ENCODE measurements around the gene NTN3.
A peak's percentile ranks its signal among the peaks of the same experiment; 100 is the strongest.

The NTN3 gene

GRCh38 chr16:2497695-2498484, 26.8 kb downstream of the NTN3 start:
- no peak for DNase-seq

GRCh38 chr16:2498531-2499253, 27.6 kb downstream of the NTN3 start:
- no peak for DNase-seq

GRCh38 chr16:2499454-2499853, 28.4 kb downstream of the NTN3 start:
- DNase-seq: no peak

GRCh38 chr16:2499890-2500429, 28.9 kb downstream of the NTN3 start:
- no peak for DNase-seq

GRCh38 chr16:2500430-2500917, 29.4 kb downstream of the NTN3 start:
- DNase-seq: no peak

- peak; percentile 52 for DNase-seq
These were observed 30.0 kb downstream of the NTN3 start for GRCh38 chr16:2500918-2501750.

GRCh38 chr16:2501946-2502895, 31.1 kb downstream of the NTN3 start:
- no peak for DNase-seq

- DNase-seq: no peak
These were observed 34.6 kb downstream of the NTN3 start for GRCh38 chr16:2505695-2506094.

GRCh38 chr16:2507052-2507659, 36.1 kb downstream of the NTN3 start:
- DNase-seq: no peak

- DNase-seq: no peak
These were observed 36.6 kb downstream of the NTN3 start for GRCh38 chr16:2507665-2508064.

- no peak for DNase-seq
These were observed 37.8 kb downstream of the NTN3 start for GRCh38 chr16:2508722-2509400.

- DNase-seq: no peak
These were observed 40.2 kb downstream of the NTN3 start for GRCh38 chr16:2511128-2511800.

GRCh38 chr16:2511996-2512734, 41.1 kb downstream of the NTN3 start:
- no peak for DNase-seq

GRCh38 chr16:2512735-2513404, 41.8 kb downstream of the NTN3 start:
- DNase-seq: no peak

- DNase-seq: peak; percentile 90
These were observed 42.6 kb downstream of the NTN3 start, which contains the start of gene ATP6V0C for GRCh38 chr16:2513405-2514332. Gene ATP6V0C (plus strand): TSS chr16:2513952. CDS start chr16:2514104, 152 bp downstream.

- peak; percentile 64 for DNase-seq
These were observed 43.5 kb downstream of the NTN3 start for GRCh38 chr16:2514333-2515179.
